Measurements from ENCODE around the gene S100A6.

Gene S100A6

GRCh38 chr1:153546796-153547559 is 11.2 kb upstream of the S100A6 start:
- in situ Hi-C loops (cut with MboI; ENCODE audit: low sequenced_read_pairs): no loop called here

- in situ Hi-C loops (cut with MboI; ENCODE audit: low sequenced_read_pairs): no loop called here
Measured at GRCh38 chr1:153546371-153546770, 10.6 kb upstream of the S100A6 start.

- in situ Hi-C loops (cut with MboI; ENCODE audit: low sequenced_read_pairs): no loop called here
Measured at GRCh38 chr1:153545067-153546055, 9.6 kb upstream of the S100A6 start, which contains the start of gene S100A4. TSS of gene S100A4 (minus strand) at chr1:153545806. CDS start at chr1:153544794, 1,012 bp downstream.

GRCh38 chr1:153544453-153545066 is 8.8 kb upstream of the S100A6 start:
- in situ Hi-C loops (cut with MboI; ENCODE audit: low sequenced_read_pairs): no loop called here

GRCh38 chr1:153543736-153544135 is 7.9 kb upstream of the S100A6 start:
- in situ Hi-C loops (cut with MboI; ENCODE audit: low sequenced_read_pairs): no loop called here

- in situ Hi-C loops (cut with MboI; ENCODE audit: low sequenced_read_pairs): no loop called here
Measured at GRCh38 chr1:153542956-153543711, 7.3 kb upstream of the S100A6 start.

GRCh38 chr1:153541641-153542590 is 6.1 kb upstream of the S100A6 start:
- in situ Hi-C loops (cut with MboI; ENCODE audit: low sequenced_read_pairs): no loop called here

GRCh38 chr1:153540394-153541361 is 4.9 kb upstream of the S100A6 start, which contains the start of gene S100A5:
TSS of gene S100A5 (minus strand) at chr1:153540934. CDS start at chr1:153540191, 743 bp downstream.
- in situ Hi-C loops (cut with MboI; ENCODE audit: low sequenced_read_pairs): no loop called here

- in situ Hi-C loops (cut with MboI; ENCODE audit: low sequenced_read_pairs): no loop called here
Measured at GRCh38 chr1:153539395-153540093, 3.8 kb upstream of the S100A6 start.

- in situ Hi-C loops (cut with MboI; ENCODE audit: low sequenced_read_pairs): no loop called here
Measured at GRCh38 chr1:153538315-153538821, 2.6 kb upstream of the S100A6 start.

- in situ Hi-C loops (cut with MboI; ENCODE audit: low sequenced_read_pairs): no loop called here
Measured at GRCh38 chr1:153537376-153537730, 1.6 kb upstream of the S100A6 start.

GRCh38 chr1:153536671-153537375 is 1.0 kb upstream of the S100A6 start:
- in situ Hi-C loops (cut with MboI; ENCODE audit: low sequenced_read_pairs): no loop called here

- in situ Hi-C loops (cut with MboI; ENCODE audit: low sequenced_read_pairs): no loop called here
Measured at GRCh38 chr1:153536012-153536670, 350 bp upstream of the S100A6 start.

- in situ Hi-C loops (cut with MboI; ENCODE audit: low sequenced_read_pairs): no loop called here
Measured at GRCh38 chr1:153534925-153535241, 908 bp downstream of the S100A6 start.

- in situ Hi-C loops (cut with MboI; ENCODE audit: low sequenced_read_pairs): no loop called here
Measured at GRCh38 chr1:153534226-153534924, 1.4 kb downstream of the S100A6 start.

GRCh38 chr1:153533689-153534201 is 2.0 kb downstream of the S100A6 start:
- in situ Hi-C loops (cut with MboI; ENCODE audit: low sequenced_read_pairs): no loop called here

Measured in HL-60/S4 treated with retinoic acid at 250 ng/mL for 4 days and 3 days (cell line).